HEK293 (cell line): ENCODE measurements around the gene RNF138.

Experiments
- MEIS1 ChIP-seq: sonication (generic); formaldehyde crosslinking; IDR thresholded peaks from 2 replicates; pipeline ENCODE4 v1.8.1; 2022; ENCODE audit warnings: missing genetic modification reagents, mild to moderate bottlenecking, borderline replicate concordance
- MZF1 ChIP-seq: fragments of 450-650 bp; formaldehyde crosslinking; IDR thresholded peaks from 2 replicates; pipeline ENCODE4 v1.5.1; 2017; ENCODE audit warnings: missing biosample characterization, missing genetic modification characterization, borderline replicate concordance
- SCRT1 ChIP-seq: fragments of 450-650 bp; formaldehyde crosslinking; IDR thresholded peaks from 2 replicates; pipeline ENCODE4 v1.5.1; 2016; ENCODE audit warnings: missing biosample characterization, missing genetic modification characterization, borderline replicate concordance
- SP2 ChIP-seq: fragments of 450-650 bp; formaldehyde crosslinking; IDR thresholded peaks from 2 replicates; pipeline ENCODE4 v1.5.1; 2016; ENCODE audit warnings: missing biosample characterization, missing genetic modification characterization
- TSHZ1 ChIP-seq: fragments of 450-650 bp; formaldehyde crosslinking; IDR thresholded peaks from 2 replicates; pipeline ENCODE4 v1.5.1; 2016; ENCODE audit warnings: missing biosample characterization, missing genetic modification characterization, borderline replicate concordance
- ZBTB1 ChIP-seq: fragments of 450-650 bp; formaldehyde crosslinking; IDR thresholded peaks from 2 replicates; pipeline ENCODE4 v1.5.1; 2016; ENCODE audit warnings: missing biosample characterization, missing genetic modification characterization
- ZBTB10 ChIP-seq: fragments of 450-650 bp; formaldehyde crosslinking; IDR thresholded peaks from 2 replicates; pipeline ENCODE4 v1.5.1; 2016; ENCODE audit warnings: missing biosample characterization, missing genetic modification characterization
- ZBTB21 ChIP-seq: fragments of 450-650 bp; formaldehyde crosslinking; IDR thresholded peaks from 2 replicates; pipeline ENCODE4 v1.5.1; 2017; ENCODE audit warnings: missing biosample characterization, missing genetic modification characterization
- ZBTB48 ChIP-seq: fragments of 450-650 bp; formaldehyde crosslinking; IDR thresholded peaks from 2 replicates; pipeline ENCODE4 v1.5.1; 2016; ENCODE audit warnings: missing biosample characterization, missing genetic modification characterization
- ZBTB6 ChIP-seq: fragments of 450-650 bp; formaldehyde crosslinking; IDR thresholded peaks from 2 replicates; pipeline ENCODE4 v1.5.1; 2017; ENCODE audit warnings: missing biosample characterization, missing genetic modification characterization
- ZFP37 ChIP-seq: fragments of 450-650 bp; formaldehyde crosslinking; IDR thresholded peaks from 2 replicates; pipeline ENCODE4 v1.5.1; 2016; ENCODE audit warnings: missing biosample characterization, missing genetic modification characterization
- ZNF112 ChIP-seq: fragments of 450-650 bp; formaldehyde crosslinking; IDR thresholded peaks from 2 replicates; pipeline ENCODE4 v1.5.0; 2017; ENCODE audit warnings: missing biosample characterization, missing genetic modification characterization
- ZNF114 ChIP-seq: fragments of 450-650 bp; formaldehyde crosslinking; IDR thresholded peaks from 2 replicates; pipeline ENCODE4 v1.5.0; 2017; ENCODE audit warnings: missing biosample characterization, missing genetic modification characterization
- ZNF132 ChIP-seq: fragments of 450-650 bp; formaldehyde crosslinking; IDR thresholded peaks from 2 replicates; pipeline ENCODE4 v1.5.1; 2017; ENCODE audit warnings: missing biosample characterization, missing genetic modification characterization, borderline replicate concordance
- ZNF366 ChIP-seq: fragments of 450-650 bp; formaldehyde crosslinking; conservative IDR thresholded peaks from 2 replicates; pipeline ENCODE4 v1.5.1; 2016; ENCODE audit warnings: missing biosample characterization, missing genetic modification characterization
- ZNF37A ChIP-seq: fragments of 450-650 bp; IDR thresholded peaks from 2 replicates; pipeline ENCODE4 v1.5.1; 2018; ENCODE audit warnings: missing biosample characterization, missing genetic modification characterization
- ZNF423 ChIP-seq: fragments of 450-650 bp; formaldehyde crosslinking; IDR thresholded peaks from 2 replicates; pipeline ENCODE4 v1.5.1; 2016; ENCODE audit warnings: missing biosample characterization, missing genetic modification characterization
- ZNF521 ChIP-seq: fragments of 450-650 bp; formaldehyde crosslinking; IDR thresholded peaks from 2 replicates; pipeline ENCODE4 v1.5.1; 2017; ENCODE audit warnings: missing biosample characterization, mild to moderate bottlenecking, missing genetic modification characterization
- ZNF558 ChIP-seq: fragments of 450-650 bp; formaldehyde crosslinking; IDR thresholded peaks from 2 replicates; pipeline ENCODE4 v1.5.1; 2016; ENCODE audit warnings: missing biosample characterization, missing genetic modification characterization
- ZNF692 ChIP-seq: fragments of 450-650 bp; formaldehyde crosslinking; IDR thresholded peaks from 2 replicates; pipeline ENCODE4 v1.5.1; 2016; ENCODE audit warnings: missing biosample characterization, missing genetic modification characterization
- ZNF785 ChIP-seq: fragments of 450-650 bp; formaldehyde crosslinking; IDR thresholded peaks from 2 replicates; pipeline ENCODE4 v1.5.1; 2016; ENCODE audit warnings: missing biosample characterization, missing genetic modification characterization
- TF ChIP-seq, protein P1 (sequence below): fragments of 450-650 bp; formaldehyde crosslinking; IDR thresholded peaks from 2 replicates; pipeline ENCODE4 v1.5.1; 2017; ENCODE audit warnings: missing biosample characterization, missing genetic modification characterization
- TF ChIP-seq, protein P2 (sequence below): fragments of 450-650 bp; formaldehyde crosslinking; IDR thresholded peaks from 2 replicates; pipeline ENCODE4 v1.5.1; 2016; ENCODE audit warnings: missing biosample characterization, missing genetic modification characterization
- TF ChIP-seq, protein P3 (sequence below): fragments of 450-650 bp; formaldehyde crosslinking; IDR thresholded peaks from 2 replicates; pipeline ENCODE4 v1.5.1; 2016; ENCODE audit warnings: missing biosample characterization, missing genetic modification characterization

RNF138 gene

GRCh38 chr18:32049393-32050171 is 42.1 kb upstream of the RNF138 start (continued):
- TF ChIP-seq ZNF558 (no peak), ZBTB21 (tag by site-specific recombination) (peak; percentile 70), MEIS1 (CRISPR knock-in tag) (no peak), ZNF423 (tag by site-specific recombination) (no peak), ZNF521 (tag by site-specific recombination) (no peak), ZBTB1 (tag by site-specific recombination) (no peak), SP2 (tag by site-specific recombination) (no peak), ZFP37 (tag by site-specific recombination) (no peak), ZNF692 (peak; percentile 74), TSHZ1 (peak; percentile 19; the same call in 1 of the 2 replicates), ZBTB48 (0 out of 2 replicates have a peak, but pooled peaks have one; percentile 18), ZNF785 (tag by site-specific recombination) (no peak), ZNF114 (tag by site-specific recombination) (no peak), ZBTB6 (tag by site-specific recombination) (no peak), ZNF112 (tag by site-specific recombination) (no peak), ZNF132 (tag by site-specific recombination) (no peak), SCRT1 (tag by site-specific recombination) (peak; percentile 36; the same call in 1 of the 2 replicates), ZBTB10 (tag by site-specific recombination) (no peak), ZNF366 (tag by site-specific recombination) (peak; percentile 85), ZNF37A (no peak), MZF1 (tag by site-specific recombination) (no peak)
- TF ChIP-seq, protein P1, sequence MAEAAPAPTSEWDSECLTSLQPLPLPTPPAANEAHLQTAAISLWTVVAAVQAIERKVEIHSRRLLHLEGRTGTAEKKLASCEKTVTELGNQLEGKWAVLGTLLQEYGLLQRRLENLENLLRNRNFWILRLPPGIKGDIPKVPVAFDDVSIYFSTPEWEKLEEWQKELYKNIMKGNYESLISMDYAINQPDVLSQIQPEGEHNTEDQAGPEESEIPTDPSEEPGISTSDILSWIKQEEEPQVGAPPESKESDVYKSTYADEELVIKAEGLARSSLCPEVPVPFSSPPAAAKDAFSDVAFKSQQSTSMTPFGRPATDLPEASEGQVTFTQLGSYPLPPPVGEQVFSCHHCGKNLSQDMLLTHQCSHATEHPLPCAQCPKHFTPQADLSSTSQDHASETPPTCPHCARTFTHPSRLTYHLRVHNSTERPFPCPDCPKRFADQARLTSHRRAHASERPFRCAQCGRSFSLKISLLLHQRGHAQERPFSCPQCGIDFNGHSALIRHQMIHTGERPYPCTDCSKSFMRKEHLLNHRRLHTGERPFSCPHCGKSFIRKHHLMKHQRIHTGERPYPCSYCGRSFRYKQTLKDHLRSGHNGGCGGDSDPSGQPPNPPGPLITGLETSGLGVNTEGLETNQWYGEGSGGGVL (tag by site-specific recombination) = 0 out of 2 replicates have a peak, but pooled peaks have one; percentile 17
- TF ChIP-seq, protein P2, sequence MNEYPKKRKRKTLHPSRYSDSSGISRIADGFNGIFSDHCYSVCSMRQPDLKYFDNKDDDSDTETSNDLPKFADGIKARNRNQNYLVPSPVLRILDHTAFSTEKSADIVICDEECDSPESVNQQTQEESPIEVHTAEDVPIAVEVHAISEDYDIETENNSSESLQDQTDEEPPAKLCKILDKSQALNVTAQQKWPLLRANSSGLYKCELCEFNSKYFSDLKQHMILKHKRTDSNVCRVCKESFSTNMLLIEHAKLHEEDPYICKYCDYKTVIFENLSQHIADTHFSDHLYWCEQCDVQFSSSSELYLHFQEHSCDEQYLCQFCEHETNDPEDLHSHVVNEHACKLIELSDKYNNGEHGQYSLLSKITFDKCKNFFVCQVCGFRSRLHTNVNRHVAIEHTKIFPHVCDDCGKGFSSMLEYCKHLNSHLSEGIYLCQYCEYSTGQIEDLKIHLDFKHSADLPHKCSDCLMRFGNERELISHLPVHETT (tag by site-specific recombination) = peak; percentile 53; the same call in 1 of the 2 replicates
- TF ChIP-seq, protein P3, sequence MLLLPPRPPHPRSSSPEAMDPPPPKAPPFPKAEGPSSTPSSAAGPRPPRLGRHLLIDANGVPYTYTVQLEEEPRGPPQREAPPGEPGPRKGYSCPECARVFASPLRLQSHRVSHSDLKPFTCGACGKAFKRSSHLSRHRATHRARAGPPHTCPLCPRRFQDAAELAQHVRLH = 0 out of 2 replicates have a peak, but pooled peaks have one; percentile 15
- TF ChIP-seq, all 188 proteins: peak for 32
